GM12878 (cell line): Measurements from ENCODE around the gene AOC3.

Source experiments
- CTCF ChIP-seq, 3 experiments: IDR thresholded peaks in 2 of 3; conservative IDR thresholded peaks in 1 of 3; 2 replicates each; pipeline ENCODE4 v1.5.1; 2011; ENCODE audit warnings: low read depth in 3 of 3, low read length in 3 of 3, mild to moderate bottlenecking in 3 of 3, control low read depth in 2 of 3, moderate library complexity in 2 of 3, inconsistent platforms in 1 of 3, mixed read lengths in 1 of 3; ENCODE audit not compliant: control insufficient read depth in 2 of 3, insufficient read depth in 1 of 3; ENCODE audit errors: extremely low read depth in 1 of 3
- DPF2 ChIP-seq: fragments of 450-650 bp; IDR thresholded peaks from 2 replicates; pipeline ENCODE4 v1.6.1; 2017; ENCODE audit warnings: mild to moderate bottlenecking
- SIX5 ChIP-seq: IDR thresholded peaks from 2 replicates; pipeline ENCODE4 v1.6.1; 2011; ENCODE audit warnings: mild to moderate bottlenecking, low read depth, low read length, moderate library complexity; ENCODE audit not compliant: severe bottlenecking
- TCF3 ChIP-seq: IDR thresholded peaks from 2 replicates; pipeline ENCODE4 v1.6.1; 2012; ENCODE audit warnings: low read depth, mild to moderate bottlenecking, low read length, borderline replicate concordance; ENCODE audit not compliant: insufficient read depth
- TCF7 ChIP-seq: IDR thresholded peaks from 2 replicates; pipeline ENCODE4 v1.6.1; 2014; ENCODE audit warnings: antibody characterized with exemption, borderline replicate concordance
- TF ChIP-seq, protein P1 (sequence below): IDR thresholded peaks from 2 replicates; pipeline ENCODE4 v1.6.1; 2012; ENCODE audit warnings: low read depth, low read length, improper control_type of control experiment

DNA sequence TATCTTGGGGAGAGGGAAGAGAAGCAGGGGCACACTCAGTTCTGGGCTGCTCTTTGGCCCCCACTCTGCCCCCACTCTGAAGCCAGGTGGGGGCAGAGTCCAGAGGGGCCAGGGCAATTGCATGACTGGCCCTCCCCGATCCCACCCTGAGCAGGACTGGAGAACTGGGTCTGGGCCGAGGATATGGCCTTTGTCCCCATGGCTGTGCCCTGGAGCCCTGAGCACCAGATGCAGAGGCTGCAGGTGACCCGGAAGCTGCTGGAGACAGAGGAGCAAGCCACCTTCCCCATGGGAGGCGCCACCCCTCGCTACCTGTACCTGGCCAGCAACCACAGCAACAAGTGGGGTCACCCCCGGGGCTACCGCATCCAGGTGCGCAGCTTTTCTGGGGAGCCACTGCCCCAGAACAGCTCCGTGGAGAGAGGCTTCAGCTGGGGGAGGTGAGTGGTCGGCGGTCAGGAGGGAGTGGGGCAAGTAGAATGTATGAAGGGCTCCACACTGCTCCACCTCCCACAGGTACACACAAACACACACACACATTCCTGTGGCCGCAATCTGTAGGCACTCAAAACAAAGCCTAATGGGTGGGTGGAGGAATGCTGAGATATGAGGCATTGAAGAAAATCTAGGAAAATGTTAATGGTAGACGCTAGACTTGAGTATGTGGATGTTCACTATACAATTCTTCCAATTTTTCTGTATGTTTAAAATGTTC, 21.4 kb downstream of the AOC3 start:
- TF ChIP-seq DPF2 = no peak
- TF ChIP-seq, protein P1, sequence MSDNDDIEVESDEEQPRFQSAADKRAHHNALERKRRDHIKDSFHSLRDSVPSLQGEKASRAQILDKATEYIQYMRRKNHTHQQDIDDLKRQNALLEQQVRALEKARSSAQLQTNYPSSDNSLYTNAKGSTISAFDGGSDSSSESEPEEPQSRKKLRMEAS = no peak
- TF ChIP-seq TCF7 = no peak
- TF ChIP-seq SIX5 = no peak
- TF ChIP-seq TCF3 = no peak
- no peak for TF ChIP-seq CTCF (IDR thresholded peaks at IDR 0.05 in 2 of 3, conservative IDR thresholded peaks at IDR 0.05 in 1 of 3; ENCODE audit: control insufficient read depth in 2 of 3, extremely low read depth in 1 of 3, insufficient read depth in 1 of 3, low read depth in 3 of 3, low read length in 3 of 3)
